Natural killer cell (primary cell): ENCODE data around the gene PDE3A. TPM values are rescaled to one million over a fixed set of nuclear protein-coding genes. Genes with fewer than 3 reads are reported as not detected.

Experiments
- ATAC-seq, 3 donors: fragments of 150-1000 bp in 2 of 3; fragments of 200-7000 bp in 1 of 3; cut with Tn5 transposase; 1 replicate in 1 of 3; 2 replicates in 2 of 3; pipeline ENCODE4 v1.10.0; 2021; ENCODE audit warnings: mild to moderate bottlenecking in 2 of 3, moderate library complexity in 2 of 3
- DNase-seq, 2 donors: peaks; one replicate each; pipeline versions ENCODE4 v3.0.0 to v3.0.0-alpha.2; 2013 to 2021; ENCODE audit warnings: mixed read lengths in 1 of 2
- H3K27ac ChIP-seq: one replicate; pipeline ENCODE4 v1.5.1; 2013; ENCODE audit warnings: mild to moderate bottlenecking, low read length
- H3K27me3 ChIP-seq: one replicate; pipeline ENCODE4 v1.6.1; 2013; ENCODE audit warnings: low read length; ENCODE audit not compliant: control insufficient read depth, insufficient read depth
- H3K36me3 ChIP-seq: one replicate; pipeline ENCODE4 v1.6.1; 2013; ENCODE audit warnings: low read length; ENCODE audit not compliant: control insufficient read depth, insufficient read depth
- H3K4me1 ChIP-seq: one replicate; pipeline ENCODE4 v1.6.1; 2013; ENCODE audit warnings: low read length; ENCODE audit not compliant: control insufficient read depth, insufficient read depth
- H3K4me3 ChIP-seq: one replicate; pipeline ENCODE4 v1.5.1; 2013; ENCODE audit warnings: low read length
- H3K9me3 ChIP-seq: one replicate; pipeline ENCODE4 v1.6.1; 2013; ENCODE audit warnings: low read length; ENCODE audit not compliant: control insufficient read depth, insufficient read depth
- H3K27ac Mint-ChIP-seq, 2 donors: one replicate each; pipeline ENCODE4 v1.8.0; 2022; ENCODE audit warnings: mild to moderate bottlenecking in 2 of 2, mixed read lengths in 2 of 2, moderate library complexity in 1 of 2
- H3K27me3 Mint-ChIP-seq, 2 donors: one replicate each; pipeline ENCODE4 v1.8.0; 2022; ENCODE audit warnings: low read depth in 2 of 2, mixed read lengths in 2 of 2
- H3K36me3 Mint-ChIP-seq: one replicate; pipeline ENCODE4 v1.8.0; 2022; ENCODE audit warnings: mixed read lengths
- H3K4me1 Mint-ChIP-seq, 2 donors: one replicate each; pipeline ENCODE4 v1.8.0; 2022; ENCODE audit warnings: mixed read lengths in 2 of 2
- H3K4me3 Mint-ChIP-seq: one replicate; pipeline ENCODE4 v1.8.0; 2022; ENCODE audit warnings: mild to moderate bottlenecking, moderate library complexity, mixed read lengths
- H3K9me3 Mint-ChIP-seq, 2 donors: one replicate each; pipeline ENCODE4 v1.8.0; 2022; ENCODE audit warnings: mixed read lengths in 2 of 2
- WGBS: methylation state at CpG from one replicate; pipeline ENCODE4 v1.1.7; 2013; ENCODE audit warnings: missing lambda C conversion rate; ENCODE audit not compliant: insufficient coverage; 5-methylcytosine and 5-hydroxymethylcytosine counted together
- intact Hi-C: fragments of 100-400 bp; cut with micrococcal nuclease; formaldehyde crosslinking; loops from one replicate; pipeline ENCODE4 v1.14.2; 2022
- total RNA-seq, 4 donors: library from RNA; stranded (reverse); fragments of 120-200 nt in 1 of 4; gene quantifications; one replicate each; pipeline versions ENCODE4 v1.2.3 to v1.2.4, GENCODE V29; 2013 to 2022
- TF ChIP-seq, protein P1 (sequence below): fragments of 200-600 bp; IDR thresholded peaks from one replicate; pipeline ENCODE4 v1.8.0; 2022; ENCODE audit warnings: antibody characterized with exemption

The PDE3A gene
- total RNA-seq, 3 donors from 2014 or later (not counting 1 experiment from before 2014, with no cell fraction given): 0.20 to 0.28 (median 0.27) TPM

DNA sequence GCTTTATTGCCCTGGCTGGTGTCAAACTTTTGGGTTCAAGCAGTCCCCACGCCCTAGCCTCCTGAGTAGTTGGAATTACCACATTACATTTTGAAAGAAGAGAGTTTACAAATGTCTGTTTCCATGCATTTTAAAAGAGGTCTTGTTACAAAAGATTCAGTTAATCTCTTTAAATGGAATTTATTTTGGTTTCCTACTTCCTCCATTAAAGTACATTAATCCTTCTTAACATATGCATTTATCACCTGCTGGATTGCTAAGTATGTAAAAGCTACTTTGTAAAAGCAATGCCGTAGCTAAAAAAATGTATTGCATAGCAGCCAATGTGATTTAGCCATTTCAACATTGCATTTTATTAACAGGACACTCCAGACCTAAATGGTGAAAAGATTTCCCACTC is 80.4 kb downstream of the PDE3A start:
- intact Hi-C loops: no loop called here
- no peak overlapping the region for H3K27ac Mint-ChIP-seq
- H3K27me3 ChIP-seq: no peaks in the 10 kb centered on the region
- H3K4me3 Mint-ChIP-seq: no peak overlapping the region
- H3K9me3 Mint-ChIP-seq: no peaks in the 10 kb centered on the region
- no CpG with 5 or more reads among the region's 2 CpGs for WGBS
- H3K27ac ChIP-seq: no peak overlapping the region
- H3K4me3 ChIP-seq: no peak overlapping the region
- no peaks in the 10 kb centered on the region for H3K9me3 ChIP-seq
- DNase-seq (no peak), ATAC-seq (no peak)
- H3K4me1 ChIP-seq: no peaks in the 10 kb centered on the region
- peaks cover 2 to 20% of the 10 kb centered on the region in 2 donors for H3K27me3 Mint-ChIP-seq
- H3K36me3 Mint-ChIP-seq: no peaks in the 10 kb centered on the region
- no peaks in the 10 kb centered on the region for H3K36me3 ChIP-seq
- H3K4me1 Mint-ChIP-seq: no peaks in the 10 kb centered on the region
- TF ChIP-seq, protein P1, sequence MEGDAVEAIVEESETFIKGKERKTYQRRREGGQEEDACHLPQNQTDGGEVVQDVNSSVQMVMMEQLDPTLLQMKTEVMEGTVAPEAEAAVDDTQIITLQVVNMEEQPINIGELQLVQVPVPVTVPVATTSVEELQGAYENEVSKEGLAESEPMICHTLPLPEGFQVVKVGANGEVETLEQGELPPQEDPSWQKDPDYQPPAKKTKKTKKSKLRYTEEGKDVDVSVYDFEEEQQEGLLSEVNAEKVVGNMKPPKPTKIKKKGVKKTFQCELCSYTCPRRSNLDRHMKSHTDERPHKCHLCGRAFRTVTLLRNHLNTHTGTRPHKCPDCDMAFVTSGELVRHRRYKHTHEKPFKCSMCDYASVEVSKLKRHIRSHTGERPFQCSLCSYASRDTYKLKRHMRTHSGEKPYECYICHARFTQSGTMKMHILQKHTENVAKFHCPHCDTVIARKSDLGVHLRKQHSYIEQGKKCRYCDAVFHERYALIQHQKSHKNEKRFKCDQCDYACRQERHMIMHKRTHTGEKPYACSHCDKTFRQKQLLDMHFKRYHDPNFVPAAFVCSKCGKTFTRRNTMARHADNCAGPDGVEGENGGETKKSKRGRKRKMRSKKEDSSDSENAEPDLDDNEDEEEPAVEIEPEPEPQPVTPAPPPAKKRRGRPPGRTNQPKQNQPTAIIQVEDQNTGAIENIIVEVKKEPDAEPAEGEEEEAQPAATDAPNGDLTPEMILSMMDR: no peak

DNA sequence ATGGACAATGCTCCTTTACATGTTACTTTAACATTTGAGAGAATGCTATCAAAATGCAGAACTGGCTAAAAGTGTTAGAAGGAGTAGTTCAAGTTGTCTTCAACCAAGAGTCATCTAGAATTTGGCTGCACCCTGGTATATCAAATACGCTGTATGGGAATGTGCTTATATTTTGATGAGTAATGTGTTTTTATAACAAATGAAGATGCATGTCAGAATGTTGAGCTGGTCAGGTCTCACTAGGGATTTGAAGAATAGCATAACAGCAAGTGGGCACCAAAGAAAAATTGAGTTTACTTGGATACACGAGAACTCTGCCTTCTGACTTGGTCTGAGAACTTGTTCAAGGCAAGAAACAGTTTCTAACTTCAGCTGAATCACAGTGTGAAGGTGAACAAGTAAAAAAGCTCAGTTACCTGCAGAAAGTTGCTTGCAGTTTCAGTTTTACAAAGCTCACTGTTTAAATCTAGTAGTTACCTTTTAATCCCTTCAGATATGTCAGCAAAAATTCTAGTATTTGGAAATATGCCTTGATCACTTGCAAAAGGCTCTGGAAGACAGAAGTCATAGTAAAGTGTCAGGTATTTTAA is 82.3 kb downstream of the PDE3A start:
- no peak for ATAC-seq
- H3K36me3 ChIP-seq: no peaks in the 10 kb centered on the region
- H3K4me3 ChIP-seq: no peak overlapping the region
- TF ChIP-seq, protein P1: no peak
- Mint-ChIP-seq H3K27me3 (peaks cover 10 to 38% of the 10 kb centered on the region in 2 donors), H3K36me3 (no peaks in the 10 kb centered on the region), H3K4me3 (no peak overlapping the region), H3K27ac (no peak overlapping the region), H3K9me3 (no peaks in the 10 kb centered on the region), H3K4me1 (no peaks in the 10 kb centered on the region)
- no peak overlapping the region for H3K27ac ChIP-seq
- H3K27me3 ChIP-seq: no peaks in the 10 kb centered on the region
- intact Hi-C loops: no loop called here
- H3K9me3 ChIP-seq: no peaks in the 10 kb centered on the region
- DNase-seq: no peak
- WGBS: 75% methylated on average over 2 of the region's 2 CpGs
- no peaks in the 10 kb centered on the region for H3K4me1 ChIP-seq

DNA sequence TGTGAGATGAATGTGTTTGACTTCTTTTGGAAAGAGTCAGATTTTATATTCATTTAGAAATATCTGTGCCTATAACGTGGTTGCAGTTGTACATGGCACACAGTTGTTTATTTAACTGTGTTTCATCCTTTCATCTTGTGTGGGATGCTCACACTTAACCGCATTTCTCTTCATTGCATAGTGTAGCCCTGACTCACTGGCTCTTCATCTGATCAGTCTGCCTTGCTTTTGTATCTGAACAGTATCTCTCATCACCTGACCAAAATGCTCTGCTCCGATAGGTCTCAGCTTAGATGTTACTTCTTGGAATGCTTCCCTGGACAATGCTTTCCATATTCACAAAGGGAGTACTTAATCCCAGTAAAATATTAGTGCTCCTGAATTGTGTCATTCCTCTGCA is 83.4 kb downstream of the PDE3A start:
- Histone ChIP-seq H3K27me3 (no peaks in the 10 kb centered on the region), H3K4me3 (no peak overlapping the region), H3K27ac (no peak overlapping the region), H3K4me1 (no peaks in the 10 kb centered on the region), H3K9me3 (no peaks in the 10 kb centered on the region), H3K36me3 (no peaks in the 10 kb centered on the region)
- H3K36me3 Mint-ChIP-seq: no peaks in the 10 kb centered on the region
- TF ChIP-seq, protein P1: no peak
- WGBS: 93% methylated on average over 3 of the region's 3 CpGs
- no peaks in the 10 kb centered on the region for H3K9me3 Mint-ChIP-seq
- intact Hi-C loops: no loop called here
- no peak overlapping the region for H3K4me3 Mint-ChIP-seq
- H3K27me3 Mint-ChIP-seq: peaks cover 10 to 41% of the 10 kb centered on the region in 2 donors
- ATAC-seq (no peak), DNase-seq (no peak)
- no peak overlapping the region for H3K27ac Mint-ChIP-seq
- H3K4me1 Mint-ChIP-seq: no peaks in the 10 kb centered on the region

DNA sequence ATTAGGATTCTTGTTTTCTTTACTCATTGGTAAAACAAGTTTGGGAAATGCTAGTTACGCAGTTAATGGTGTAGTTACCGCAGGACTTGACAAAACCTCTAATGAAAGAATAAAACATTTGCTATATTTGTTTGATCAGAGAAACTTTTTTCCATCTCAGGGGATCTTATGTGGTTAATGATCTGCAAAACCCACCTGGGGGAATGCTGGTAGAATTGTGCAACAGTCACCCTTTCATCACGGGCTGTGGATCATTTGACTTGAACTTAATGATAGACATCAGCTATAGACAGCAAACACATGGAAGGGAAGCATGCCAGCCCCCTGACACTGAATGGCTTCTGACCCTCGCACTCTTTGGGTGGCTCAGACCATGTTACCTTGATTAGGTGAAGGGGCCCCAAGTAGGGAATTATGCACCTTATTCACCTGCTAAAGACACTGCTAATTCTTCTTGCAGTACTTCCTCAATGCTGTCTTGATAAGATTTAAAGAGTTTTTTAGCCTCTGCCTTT is 84.2 kb downstream of the PDE3A start:
- DNase-seq: no peak
- no peaks in the 10 kb centered on the region for H3K36me3 Mint-ChIP-seq
- Histone ChIP-seq H3K27me3 (no peaks in the 10 kb centered on the region), H3K36me3 (no peaks in the 10 kb centered on the region), H3K4me3 (no peak overlapping the region), H3K4me1 (no peaks in the 10 kb centered on the region), H3K27ac (no peak overlapping the region), H3K9me3 (no peaks in the 10 kb centered on the region)
- peaks cover 10 to 39% of the 10 kb centered on the region in 2 donors for H3K27me3 Mint-ChIP-seq
- H3K27ac Mint-ChIP-seq: no peak overlapping the region
- H3K9me3 Mint-ChIP-seq: no peaks in the 10 kb centered on the region
- TF ChIP-seq, protein P1: no peak
- no peak for ATAC-seq
- H3K4me3 Mint-ChIP-seq: no peak overlapping the region
- intact Hi-C loops: no loop called here
- no peaks in the 10 kb centered on the region for H3K4me1 Mint-ChIP-seq
- 93% methylated on average over 4 of the region's 4 CpGs for WGBS
